HL-60 (cell line): Measurements from ENCODE around the gene ANO5.

Source experiments
- CTCF ChIP-seq: IDR thresholded peaks from one replicate; pipeline ENCODE4 v1.5.1; 2011; ENCODE audit warnings: low read length, control low read depth, inconsistent platforms; ENCODE audit not compliant: insufficient read depth
- POLR2AphosphoS5 ChIP-seq: IDR thresholded peaks from 2 replicates; pipeline ENCODE4 v1.6.1; 2012; ENCODE audit warnings: low read depth

GRCh38 chr11:22192642-22193347 lies at the start of gene ANO5:
- no peak for TF ChIP-seq POLR2AphosphoS5
- no peak for TF ChIP-seq CTCF
